ENCODE measurements around the gene ATP6V1B1. TPM values are rescaled to one million over a fixed set of nuclear protein-coding genes. Genes with fewer than 3 reads are reported as not detected.

The ATP6V1B1 gene
- total and polyA plus RNA-seq, 2 of the 13 experiments (the other 11 are each of a cell fraction or from before 2014, with no cell fraction given) = 0.58 to 1.6 TPM

DNA sequence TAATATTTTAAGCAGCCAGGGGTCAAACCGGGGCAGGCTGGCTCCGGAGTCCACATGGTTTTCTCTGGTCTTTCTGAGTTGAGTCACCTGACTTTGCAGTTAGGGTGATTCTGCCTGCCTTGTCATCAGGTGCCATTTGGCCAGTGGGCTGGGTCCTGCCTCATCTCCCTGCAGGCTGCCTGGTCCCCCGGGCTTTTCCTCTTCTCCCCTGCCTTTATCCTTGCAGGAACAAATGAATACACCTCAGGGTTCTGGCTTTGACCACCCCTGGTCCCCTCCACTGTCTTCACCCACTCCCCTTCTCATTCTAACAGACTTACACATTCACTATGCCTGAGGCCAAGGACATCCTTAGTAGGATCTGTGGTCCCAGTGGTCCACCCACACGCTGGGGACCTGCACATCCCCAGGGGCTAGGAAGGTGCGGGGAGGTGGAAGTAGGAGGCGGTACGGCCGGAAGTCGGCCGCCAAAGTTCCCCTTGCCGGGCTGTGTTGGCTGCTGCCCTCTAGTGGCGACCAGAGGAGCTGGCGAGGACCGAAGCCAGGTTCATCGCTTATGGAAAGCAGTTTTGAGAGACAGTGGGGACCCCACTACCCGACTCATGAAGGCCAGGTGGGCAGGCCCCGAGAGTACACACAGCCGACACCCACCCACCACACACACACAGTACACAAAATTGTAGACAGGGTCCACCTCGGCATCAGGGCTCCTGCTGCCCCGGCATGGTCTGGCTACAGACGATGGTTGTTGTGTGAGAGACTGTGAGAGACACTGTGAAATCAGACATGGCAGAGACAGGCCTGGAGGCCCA is 65.3 kb downstream of the ATP6V1B1 start:
- no TSS peak for BruUV-seq (replicated peaks)
- in situ Hi-C loops (cut with HindIII; ENCODE audit: extremely low pct_ligation_motif_present, low pct_unique_long_range_greater_than_20kb) = no loop called here
- CTCF ChIA-PET (ENCODE audit: low intra/inter-chr PET ratio, low total read pairs) = interaction anchor here (0.7 to 2.0 kb wide), 2 partner anchors 36 to 139 kb away, joined by 3 to 8 read pairs; no protein-coding TSS in a partner anchor
- Histone ChIP-seq H3K79me2 (ENCODE audit: insufficient read depth, low read length) (no peaks in the 10 kb centered on the region), H3K9ac (ENCODE audit: insufficient read depth, low read depth, low read length) (peak overlapping the region; percentile 54), H3K4me3 (replicated peaks in 1 of 3; ENCODE audit: insufficient read depth in 1 of 3, low read depth in 2 of 3, low read length in 3 of 3) (peak overlapping the region; percentile 53 to 81 (median 71)), H3K27me3 (ENCODE audit: control insufficient read depth in 1 of 2, insufficient read depth in 2 of 2, low read length in 2 of 2) (peaks cover 0 to 9% of the 10 kb centered on the region in 2 experiments; a peak in 2 of 5 replicates), H3K4me2 (ENCODE audit: low read depth, low read length) (peak overlapping the region; percentile 99), H3K36me3 (replicated peaks in 1 of 2; ENCODE audit: control insufficient read depth in 1 of 2, insufficient read depth in 2 of 2, low read length in 2 of 2) (no peaks in the 10 kb centered on the region), H3K27ac (ENCODE audit: extremely low read length, insufficient read depth, low read length) (no peak overlapping the region), H3K9me3 (ENCODE audit: low read length) (no peaks in the 10 kb centered on the region), H2AFZ (ENCODE audit: low read length) (peak overlapping the region; percentile 100), H3K4me1 (ENCODE audit: insufficient read depth, low read length) (peaks cover 55% of the 10 kb centered on the region), H4K20me1 (ENCODE audit: insufficient read depth, low read length) (no peaks in the 10 kb centered on the region)
- peak; percentile 65 for DNase-seq (ENCODE audit: low spot score)
- peak; percentile 61 for FAIRE-seq
- intact Hi-C loops (cut with micrococcal nuclease; ENCODE audit: unreplicated experiment) = no loop called here
- POLR2A ChIA-PET = interaction anchor here (1.0 to 2.9 kb wide), 5 partner anchors 20 to 129 kb away, joined by 3 to 21 read pairs (median 7); partner anchors contain the start of genes MCEE, MPHOSPH10 and NAGK
- 5% methylated on average over 19 of the region's 21 CpGs for WGBS (ENCODE audit: low lambda C conversion rate)
- peak; percentile 78 for ATAC-seq
- TF ChIP-seq GATAD2A (CRISPR knock-in tag; IDR thresholded peaks at IDR 0.05) = peak; percentile 79
- TF ChIP-seq REXO4 (CRISPR knock-in tag; IDR thresholded peaks at IDR 0.05; ENCODE audit: borderline replicate concordance) = no peak
- TF ChIP-seq RBM39 (IDR thresholded peaks at IDR 0.05; ENCODE audit: low read depth, low read length, poor library complexity, severe bottlenecking) = no peak
- no peak for TF ChIP-seq NFE2 (CRISPR knock-in tag; IDR thresholded peaks at IDR 0.05)
- TF ChIP-seq KDM2A (CRISPR knock-in tag; IDR thresholded peaks at IDR 0.05; ENCODE audit: borderline replicate concordance, low read depth) = peak; percentile 94
- no peak for TF ChIP-seq ZFP36L1 (CRISPR knock-in tag; IDR thresholded peaks at IDR 0.05)
- peak; percentile 88 for TF ChIP-seq ZMYM4 (CRISPR knock-in tag; IDR thresholded peaks at IDR 0.05)
- TF ChIP-seq ZNF451 (CRISPR knock-in tag; IDR thresholded peaks at IDR 0.05) = no peak
- TF ChIP-seq ZFP1 (CRISPR knock-in tag; IDR thresholded peaks at IDR 0.05) = no peak
- TF ChIP-seq JUN (CRISPR knock-in tag; IDR thresholded peaks at IDR 0.05) = peak; percentile 10; the same call in 1 of the 2 replicates
- TF ChIP-seq ZNF562 (CRISPR knock-in tag; IDR thresholded peaks at IDR 0.05; ENCODE audit: borderline replicate concordance) = no peak
- no peak for TF ChIP-seq JDP2 (CRISPR knock-in tag; IDR thresholded peaks at IDR 0.05; ENCODE audit: borderline replicate concordance)
- no peak for TF ChIP-seq ZC3H13 (CRISPR knock-in tag; IDR thresholded peaks at IDR 0.05)
- TF ChIP-seq ZNF780A (CRISPR knock-in tag; IDR thresholded peaks at IDR 0.05) = no peak
- TF ChIP-seq ZNF256 (CRISPR knock-in tag; conservative IDR thresholded peaks at IDR 0.05) = no peak
- TF ChIP-seq ZNF629 (CRISPR knock-in tag; conservative IDR thresholded peaks at IDR 0.05) = no peak
- TF ChIP-seq ZNF17 (CRISPR knock-in tag; IDR thresholded peaks at IDR 0.05) = no peak
- TF ChIP-seq MYC (CRISPR knock-in tag; IDR thresholded peaks at IDR 0.05; ENCODE audit: borderline replicate concordance) = peak; percentile 60; the same call in 1 of the 2 replicates
- no peak for TF ChIP-seq NFIC (IDR thresholded peaks at IDR 0.05; ENCODE audit: low read length)
- peak; percentile 22; the same call in 1 of the 2 replicates for TF ChIP-seq THYN1 (CRISPR knock-in tag; IDR thresholded peaks at IDR 0.05; ENCODE audit: borderline replicate concordance, low read depth)
- 0 out of 2 replicates have a peak, but pooled peaks have one; percentile 9 for TF ChIP-seq ZUFSP (CRISPR knock-in tag; IDR thresholded peaks at IDR 0.05; ENCODE audit: borderline replicate concordance)
- TF ChIP-seq TIGD3 (CRISPR knock-in tag; IDR thresholded peaks at IDR 0.05; ENCODE audit: borderline replicate concordance) = no peak
- TF ChIP-seq BORCS8-MEF2B (CRISPR knock-in tag; IDR thresholded peaks at IDR 0.05) = peak; percentile 78

Data from HepG2 (cell line).